HepG2 (cell line): ENCODE data around the gene SPG7. TPM values are rescaled to one million over a fixed set of nuclear protein-coding genes. Genes with fewer than 3 reads are reported as not detected.
A peak's percentile ranks its signal among the peaks of the same experiment; 100 is the strongest.

Experiments used
- ARNTL ChIP-seq: sonication (generic); formaldehyde crosslinking; IDR thresholded peaks from 2 replicates; pipeline ENCODE4 v1.4.0; 2020; ENCODE audit warnings: mild to moderate bottlenecking, missing genetic modification reagents
- ATF6 ChIP-seq: sonication (generic); formaldehyde crosslinking; conservative IDR thresholded peaks from 2 replicates; pipeline ENCODE4 v1.4.0; 2020; ENCODE audit warnings: missing genetic modification reagents
- BRF2 ChIP-seq: sonication (generic); formaldehyde crosslinking; IDR thresholded peaks from 2 replicates; pipeline ENCODE4 v1.8.1; 2022; ENCODE audit warnings: mild to moderate bottlenecking, missing genetic modification reagents
- CEBPB ChIP-seq: IDR thresholded peaks from 2 replicates; pipeline ENCODE4 v1.6.1; 2011; ENCODE audit warnings: low read depth, low read length, improper control_type of control experiment, borderline replicate concordance
- HMG20A ChIP-seq: IDR thresholded peaks from 2 replicates; pipeline ENCODE4 v1.6.1; 2016; ENCODE audit warnings: borderline replicate concordance
- HNF4A ChIP-seq: sonication (generic); formaldehyde crosslinking; IDR thresholded peaks from 2 replicates; pipeline ENCODE4 v1.4.0; 2020; ENCODE audit warnings: missing genetic modification reagents
- MEIS1 ChIP-seq: sonication (generic); formaldehyde crosslinking; IDR thresholded peaks from 2 replicates; pipeline ENCODE4 v1.9.0; 2021; ENCODE audit warnings: mild to moderate bottlenecking, missing genetic modification reagents, moderate library complexity, borderline replicate concordance
- PLRG1 ChIP-seq: fragments of 450-650 bp; conservative IDR thresholded peaks from 2 replicates; pipeline ENCODE4 v1.6.1; 2016
- POLR2AphosphoS5 ChIP-seq: IDR thresholded peaks from 2 replicates; pipeline ENCODE4 v1.6.1; 2012; ENCODE audit warnings: low read depth, low read length
- RAD21 ChIP-seq: fragments of 450-650 bp; formaldehyde crosslinking; IDR thresholded peaks from 2 replicates; pipeline ENCODE4 v1.5.0; 2020; ENCODE audit warnings: mild to moderate bottlenecking
- RNF2 ChIP-seq: fragments of 450-650 bp; conservative IDR thresholded peaks from 2 replicates; pipeline ENCODE4 v1.6.1; 2016; ENCODE audit warnings: low read depth
- SMAD3 ChIP-seq: sonication (generic); formaldehyde crosslinking; IDR thresholded peaks from 2 replicates; pipeline ENCODE4 v1.4.0; 2020; ENCODE audit warnings: missing genetic modification reagents
- ZBTB37 ChIP-seq: sonication (generic); formaldehyde crosslinking; IDR thresholded peaks from 2 replicates; pipeline ENCODE4 v1.4.0; 2020; ENCODE audit warnings: mild to moderate bottlenecking, missing genetic modification reagents
- ZNF362 ChIP-seq: sonication (generic); formaldehyde crosslinking; IDR thresholded peaks from 2 replicates; pipeline ENCODE4 v1.4.0; 2020; ENCODE audit warnings: missing genetic modification reagents, mild to moderate bottlenecking, borderline replicate concordance
- ZNF441 ChIP-seq: sonication (generic); formaldehyde crosslinking; IDR thresholded peaks from 2 replicates; pipeline ENCODE4 v1.7.0; 2021; ENCODE audit warnings: missing genetic modification reagents, borderline replicate concordance
- ZNF720 ChIP-seq: sonication (generic); formaldehyde crosslinking; IDR thresholded peaks from 2 replicates; pipeline ENCODE4 v1.4.0; 2020; ENCODE audit warnings: missing genetic modification reagents
- ZNF878 ChIP-seq: sonication (generic); formaldehyde crosslinking; IDR thresholded peaks from 2 replicates; pipeline ENCODE4 v1.8.1; 2023; ENCODE audit warnings: mild to moderate bottlenecking, missing genetic modification reagents, moderate library complexity
- ZSCAN5A ChIP-seq: sonication (generic); formaldehyde crosslinking; IDR thresholded peaks from 2 replicates; pipeline ENCODE4 v1.8.0; 2022; ENCODE audit warnings: mild to moderate bottlenecking, missing genetic modification reagents, borderline replicate concordance
- polyA plus RNA-seq, 8 experiments: library from polyadenylated mRNA; depleted of rRNA in 3 of 8; stranded (reverse) in 7 of 8; unstranded in 1 of 8; fragments of >200 nt; fragmentation: Illumina TruSeq in 4 of 8; extraction: Trizol in 4 of 8; gene quantifications; 2 replicates each; pipeline versions ENCODE4 v1.2.1 to v1.2.3, GENCODE V29; 2011 to 2016; ENCODE audit warnings: low read depth in 4 of 8, missing spikeins in 1 of 8, mixed read lengths in 1 of 8; ENCODE audit not compliant: insufficient read depth in 1 of 8
- total RNA-seq, 5 experiments: library from RNA; depleted of rRNA; stranded (reverse); fragments of >200 nt; fragmentation: Illumina TruSeq; extraction: Trizol; gene quantifications; 2 replicates each; pipeline ENCODE4 v1.2.3, GENCODE V29; 2016; ENCODE audit warnings: low read depth in 1 of 5

SPG7 gene
- total and polyA plus RNA-seq, 2 of the 13 experiments (the other 11 are each of a cell fraction or from before 2014, with no cell fraction given): 66.0 to 136 TPM

GRCh38 chr16:89491238-89491869 lies 16.8 kb upstream of the SPG7 start (continued):
- TF ChIP-seq HNF4A (CRISPR knock-in tag): no peak
- no peak for TF ChIP-seq ZNF720
- TF ChIP-seq RNF2: 0 out of 2 replicates have a peak, but pooled peaks have one; percentile 38
- no peak for TF ChIP-seq ZSCAN5A (CRISPR knock-in tag)
- TF ChIP-seq ZBTB37 (CRISPR knock-in tag): 0 out of 2 replicates have a peak, but pooled peaks have one; percentile 40
- TF ChIP-seq HMG20A (CRISPR knock-in tag): no peak
- TF ChIP-seq MEIS1 (CRISPR knock-in tag): no peak
- TF ChIP-seq PLRG1: no peak
- TF ChIP-seq ZNF441 (CRISPR knock-in tag): peak; percentile 40; the same call in 1 of the 2 replicates
- no peak for TF ChIP-seq POLR2AphosphoS5
- no peak; the same call in 1 of the 2 replicates for TF ChIP-seq RAD21 (CRISPR knock-in tag)
- no peak for TF ChIP-seq ZNF362 (CRISPR knock-in tag)
- 0 out of 2 replicates have a peak, but pooled peaks have one; percentile 4 for TF ChIP-seq ZNF878 (CRISPR knock-in tag)
- no peak for TF ChIP-seq ATF6 (CRISPR knock-in tag)
- TF ChIP-seq BRF2 (CRISPR knock-in tag): no peak
- no peak for TF ChIP-seq ARNTL (CRISPR knock-in tag)
- TF ChIP-seq CEBPB: peak; percentile 23; the same call in 1 of the 2 replicates
- TF ChIP-seq SMAD3: no peak
